Cardiac muscle cell (in vitro differentiated cells and primary cell): Measurements from ENCODE around the gene ITPR2. TPM values are rescaled to one million over a fixed set of nuclear protein-coding genes. Genes with fewer than 3 reads are reported as not detected.

ENCODE experiments used
- DNase-seq, 2 donors: peaks; one replicate each; pipeline versions ENCODE4 v3.0.0 to v3.0.0-alpha.2; 2010 to 2017; ENCODE audit warnings: low read depth in 1 of 2, low spot score in 1 of 2
- H3K27ac ChIP-seq: fragments of 200-600 bp; sonication (generic); 2 replicates; pipeline ENCODE4 v1.5.1; 2016
- H3K27me3 ChIP-seq: fragments of 200-600 bp; sonication (generic); 2 replicates; pipeline ENCODE4 v1.6.0; 2016; ENCODE audit warnings: control low read depth
- H3K36me3 ChIP-seq: fragments of 200-600 bp; sonication (generic); 2 replicates; pipeline ENCODE4 v1.5.1; 2016; ENCODE audit warnings: control low read depth
- H3K4me1 ChIP-seq: fragments of 200-600 bp; sonication (generic); 2 replicates; pipeline ENCODE4 v1.8.1; 2017; ENCODE audit warnings: low read depth, mild to moderate bottlenecking, mixed run types
- H3K4me3 ChIP-seq: fragments of 200-600 bp; sonication (generic); 2 replicates; pipeline ENCODE4 v1.5.1; 2016; ENCODE audit warnings: mild to moderate bottlenecking
- H3K9me3 ChIP-seq: fragments of 200-600 bp; sonication (generic); 2 replicates; pipeline ENCODE4 v1.5.1; 2017; ENCODE audit warnings: low read depth, mild to moderate bottlenecking, control low read depth
- polyA plus RNA-seq: library from polyadenylated mRNA; unstranded; fragments of >200 nt; fragmentation: Nextera tagmentation; extraction: Ambion mirVana; gene quantifications from 2 replicates; pipeline ENCODE4 v1.2.1, GENCODE V29; 2016
- total RNA-seq: library from RNA; depleted of rRNA; stranded (reverse); fragments of >200 nt; gene quantifications from 2 replicates; pipeline ENCODE4 v1.2.3, GENCODE V29; 2016
- TF ChIP-seq, protein P1 (sequence below): IDR thresholded peaks from 2 replicates; pipeline ENCODE4 v1.5.1; 2012; ENCODE audit warnings: low read depth, mild to moderate bottlenecking, low read length

ITPR2 gene
- total and polyA plus RNA-seq, 2 experiments from 2014 or later, result 4.8 to 5.1 TPM

DNA sequence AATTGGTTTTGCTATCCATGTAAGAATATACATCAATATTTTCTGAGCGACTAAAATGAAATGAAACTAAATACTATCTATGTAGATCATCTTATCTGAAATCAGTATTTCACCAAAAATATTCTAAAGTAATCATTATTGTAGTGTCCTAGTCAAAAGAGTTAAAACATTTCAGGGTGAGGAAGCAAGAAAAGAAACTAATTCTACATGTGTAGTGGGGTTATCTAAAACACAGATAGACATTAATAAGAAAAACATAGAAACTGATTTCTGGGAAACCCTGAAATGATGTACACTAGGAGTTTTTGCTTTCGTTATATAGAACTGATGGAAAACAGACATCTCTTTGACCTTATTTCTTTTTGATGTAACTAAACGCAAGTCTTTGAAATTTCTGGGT, 379.7 kb downstream of the ITPR2 start:
- Histone ChIP-seq H3K9me3 (no peaks in the 10 kb centered on the region), H3K27ac (no peak overlapping the region), H3K27me3 (no peaks in the 10 kb centered on the region), H3K36me3 (no peaks in the 10 kb centered on the region), H3K4me1 (no peaks in the 10 kb centered on the region), H3K4me3 (no peak overlapping the region)
- DNase-seq, result no peak
- TF ChIP-seq, protein P1, sequence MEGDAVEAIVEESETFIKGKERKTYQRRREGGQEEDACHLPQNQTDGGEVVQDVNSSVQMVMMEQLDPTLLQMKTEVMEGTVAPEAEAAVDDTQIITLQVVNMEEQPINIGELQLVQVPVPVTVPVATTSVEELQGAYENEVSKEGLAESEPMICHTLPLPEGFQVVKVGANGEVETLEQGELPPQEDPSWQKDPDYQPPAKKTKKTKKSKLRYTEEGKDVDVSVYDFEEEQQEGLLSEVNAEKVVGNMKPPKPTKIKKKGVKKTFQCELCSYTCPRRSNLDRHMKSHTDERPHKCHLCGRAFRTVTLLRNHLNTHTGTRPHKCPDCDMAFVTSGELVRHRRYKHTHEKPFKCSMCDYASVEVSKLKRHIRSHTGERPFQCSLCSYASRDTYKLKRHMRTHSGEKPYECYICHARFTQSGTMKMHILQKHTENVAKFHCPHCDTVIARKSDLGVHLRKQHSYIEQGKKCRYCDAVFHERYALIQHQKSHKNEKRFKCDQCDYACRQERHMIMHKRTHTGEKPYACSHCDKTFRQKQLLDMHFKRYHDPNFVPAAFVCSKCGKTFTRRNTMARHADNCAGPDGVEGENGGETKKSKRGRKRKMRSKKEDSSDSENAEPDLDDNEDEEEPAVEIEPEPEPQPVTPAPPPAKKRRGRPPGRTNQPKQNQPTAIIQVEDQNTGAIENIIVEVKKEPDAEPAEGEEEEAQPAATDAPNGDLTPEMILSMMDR, result no peak

DNA sequence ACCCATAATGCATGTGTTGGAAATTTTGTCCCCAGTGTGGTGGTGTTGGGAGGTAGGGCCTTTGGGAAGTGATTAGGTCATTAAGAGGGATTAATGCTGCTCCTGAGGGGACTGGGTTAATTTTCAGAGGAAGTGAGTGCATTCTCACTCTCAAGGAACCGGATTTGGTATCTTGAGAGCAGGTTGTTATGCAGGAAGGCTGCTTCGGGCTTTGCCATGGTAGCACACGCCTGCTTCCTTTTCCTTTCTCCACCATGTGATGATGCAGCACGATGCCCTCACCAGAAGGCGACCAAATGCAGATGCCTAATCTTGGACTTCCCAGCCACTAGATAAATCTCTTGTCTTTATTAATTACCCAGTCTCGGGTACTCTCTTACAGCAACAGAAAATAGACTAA, 380.5 kb downstream of the ITPR2 start:
- no peaks in the 10 kb centered on the region for H3K9me3 ChIP-seq
- no peak overlapping the region for H3K27ac ChIP-seq
- TF ChIP-seq, protein P1, result no peak
- no peak overlapping the region for H3K4me3 ChIP-seq
- H3K4me1 ChIP-seq, result no peaks in the 10 kb centered on the region
- H3K36me3 ChIP-seq, result no peaks in the 10 kb centered on the region
- DNase-seq, result no peak
- H3K27me3 ChIP-seq, result no peaks in the 10 kb centered on the region

DNA sequence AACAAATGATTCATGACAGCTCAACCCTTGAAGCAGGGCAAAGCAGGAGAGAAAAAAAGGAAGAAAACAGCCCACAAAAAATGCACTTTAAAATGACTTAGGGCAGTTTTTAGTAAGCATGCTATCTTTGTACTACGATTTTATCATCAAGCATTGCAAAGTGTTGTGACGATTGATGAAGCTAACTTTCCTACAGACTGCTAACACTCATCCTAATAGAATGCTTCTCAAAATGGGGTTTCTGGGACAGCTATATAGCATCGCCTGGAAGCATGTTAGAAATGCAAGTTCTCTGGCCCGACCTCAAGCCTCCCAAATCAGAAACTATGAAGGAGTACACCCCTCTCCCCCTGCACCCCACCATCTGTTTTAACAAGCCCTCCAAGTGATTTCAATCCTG, 381.2 kb downstream of the ITPR2 start:
- no peaks in the 10 kb centered on the region for H3K36me3 ChIP-seq
- TF ChIP-seq, protein P1, result no peak
- H3K4me1 ChIP-seq, result no peaks in the 10 kb centered on the region
- H3K4me3 ChIP-seq, result no peak overlapping the region
- H3K27me3 ChIP-seq, result no peaks in the 10 kb centered on the region
- no peaks in the 10 kb centered on the region for H3K9me3 ChIP-seq
- peak in 1 of 2 donors; percentile 4 for DNase-seq
- no peak overlapping the region for H3K27ac ChIP-seq

DNA sequence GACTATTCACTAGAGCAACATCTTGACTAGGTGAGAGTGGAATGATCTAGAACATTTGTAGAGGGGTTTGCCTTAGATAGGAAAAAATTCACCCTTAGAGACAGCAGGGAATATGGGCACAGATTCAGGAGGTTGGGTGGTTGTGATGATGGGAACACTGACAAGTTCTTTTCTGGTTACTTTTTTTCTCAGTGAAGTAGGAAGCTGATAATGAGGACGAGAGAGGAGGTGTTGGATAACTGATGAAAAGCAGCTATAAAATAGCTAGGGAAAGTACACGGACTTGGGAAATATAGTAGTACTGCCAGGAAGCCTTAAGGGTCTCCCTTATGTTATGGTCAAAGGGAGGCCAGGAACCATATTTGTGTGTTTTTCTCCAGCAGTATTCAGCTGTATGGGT, 387.1 kb downstream of the ITPR2 start:
- H3K4me1 ChIP-seq, result no peaks in the 10 kb centered on the region
- no peak overlapping the region for H3K27ac ChIP-seq
- H3K27me3 ChIP-seq, result no peaks in the 10 kb centered on the region
- H3K9me3 ChIP-seq, result no peaks in the 10 kb centered on the region
- peak in 1 of 2 donors; percentile 10 for DNase-seq
- no peak overlapping the region for H3K4me3 ChIP-seq
- H3K36me3 ChIP-seq, result no peaks in the 10 kb centered on the region
- TF ChIP-seq, protein P1, result no peak

DNA sequence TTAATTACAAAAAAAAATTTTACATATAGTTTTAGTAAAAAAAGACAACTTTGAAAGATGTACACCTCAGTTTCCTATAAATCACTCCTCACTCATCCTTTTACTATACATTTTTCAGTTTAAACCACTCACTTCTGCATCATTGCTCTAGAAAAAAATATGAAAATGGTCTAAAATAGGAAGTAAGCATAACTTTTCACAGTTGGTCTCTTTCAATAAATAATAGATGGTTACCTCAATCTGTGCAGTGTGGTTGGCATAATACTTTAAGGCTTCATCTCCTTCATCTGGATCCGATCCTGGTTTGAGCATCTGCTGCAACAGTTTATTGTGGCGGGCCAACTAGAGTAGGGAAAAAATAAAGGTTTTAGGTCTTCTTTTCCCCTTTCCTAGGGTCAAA, 389.7 kb downstream of the ITPR2 start:
- Histone ChIP-seq H3K9me3 (no peaks in the 10 kb centered on the region), H3K27ac (no peak overlapping the region), H3K4me1 (no peaks in the 10 kb centered on the region), H3K36me3 (no peaks in the 10 kb centered on the region), H3K4me3 (no peak overlapping the region), H3K27me3 (no peaks in the 10 kb centered on the region)
- no peak for DNase-seq
- TF ChIP-seq, protein P1, result no peak

DNA sequence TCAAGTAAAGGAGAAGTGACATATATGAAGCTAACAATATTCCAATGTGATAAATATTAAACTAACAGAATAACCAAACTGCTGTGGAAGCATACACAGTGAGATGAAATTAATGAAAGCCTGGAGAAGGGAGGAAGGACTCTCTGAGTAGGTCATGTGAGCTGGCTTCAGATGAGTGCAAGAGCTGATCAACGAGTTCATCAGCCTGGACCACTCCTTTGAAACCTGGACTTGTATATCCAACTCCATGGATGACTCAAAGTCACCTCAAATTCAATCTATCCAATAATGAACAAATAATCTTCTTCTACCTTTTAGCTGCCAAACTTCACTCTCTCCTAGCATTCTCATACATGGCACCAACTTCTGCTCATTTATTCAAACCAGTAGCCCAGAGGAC, 391.6 kb downstream of the ITPR2 start:
- no peaks in the 10 kb centered on the region for H3K9me3 ChIP-seq
- TF ChIP-seq, protein P1, result no peak

More for the DNA sequence above, 391.6 kb downstream of the ITPR2 start:
- no peaks in the 10 kb centered on the region for H3K36me3 ChIP-seq
- no peaks in the 10 kb centered on the region for H3K27me3 ChIP-seq
- H3K27ac ChIP-seq, result no peak overlapping the region
- no peak overlapping the region for H3K4me3 ChIP-seq
- no peaks in the 10 kb centered on the region for H3K4me1 ChIP-seq
- no peak for DNase-seq
